A673 (cell line): ENCODE data around the gene ABHD6. TPM values are rescaled to one million over a fixed set of nuclear protein-coding genes. Genes with fewer than 3 reads are reported as not detected.

ENCODE experiments used
- BruUV-seq: library from RNA; stranded (reverse); fragments of 400-500 nt; replicated peaks from 2 replicates; lab custom pipeline; 2021; lab: Mats Ljungman, UMichigan
- CTCF ChIA-PET: fragments of 300-600 bp; sonication (Branson Sonifier 250); formaldehyde crosslinking; loops from one replicate; lab custom pipeline; 2022; ENCODE audit warnings: antibody characterized with exemption; lab: Charles Lee
- POLR2A ChIA-PET: fragments of 300-600 bp; sonication (Branson Sonifier 250); formaldehyde crosslinking; loops from one replicate; lab custom pipeline; 2022; ENCODE audit warnings: antibody characterized with exemption; ENCODE audit not compliant: low non-redundant PET; lab: Charles Lee
- DNase-seq: peaks from one replicate; pipeline ENCODE4 v3.0.0-alpha.2; 2015; ENCODE audit warnings: low spot score
- H3K27ac ChIP-seq: fragments of 200-600 bp; sonication (generic); 2 replicates; pipeline ENCODE4 v1.5.1; 2016; ENCODE audit warnings: mixed run types, low read depth, mild to moderate bottlenecking, mixed read lengths, antibody characterized with exemption, low read length; ENCODE audit not compliant: poor library complexity, severe bottlenecking
- H3K27me3 ChIP-seq: fragments of 200-600 bp; sonication (generic); replicated peaks from 2 replicates; pipeline ENCODE4 v1.6.1; 2017; ENCODE audit warnings: mixed run types, low read depth, mild to moderate bottlenecking, mixed read lengths, antibody characterized with exemption, low read length; ENCODE audit not compliant: insufficient read depth, poor library complexity
- H3K36me3 ChIP-seq: fragments of 200-600 bp; sonication (generic); 2 replicates; pipeline ENCODE4 v1.6.1; 2016; ENCODE audit warnings: mixed run types, mild to moderate bottlenecking, mixed read lengths, antibody characterized with exemption, low read length; ENCODE audit not compliant: insufficient read depth, poor library complexity, severe bottlenecking
- H3K4me1 ChIP-seq: fragments of 200-600 bp; sonication (generic); 2 replicates; pipeline ENCODE4 v1.6.1; 2017; ENCODE audit warnings: mixed run types, mild to moderate bottlenecking, mixed read lengths, antibody characterized with exemption, low read length; ENCODE audit not compliant: insufficient read depth, poor library complexity, severe bottlenecking
- H3K4me3 ChIP-seq: fragments of 200-600 bp; sonication (generic); 2 replicates; pipeline ENCODE4 v1.5.1; 2016; ENCODE audit warnings: low read depth, mixed run types, mild to moderate bottlenecking, mixed read lengths, low read length; ENCODE audit not compliant: poor library complexity, severe bottlenecking
- H3K9me3 ChIP-seq: fragments of 200-600 bp; sonication (generic); 2 replicates; pipeline ENCODE4 v1.6.1; 2016; ENCODE audit warnings: mixed run types, low read depth, mild to moderate bottlenecking, mixed read lengths, antibody characterized with exemption, low read length; ENCODE audit not compliant: poor library complexity, severe bottlenecking
- CTCF ChIP-seq: fragments of 300-800, 200-600 bp; sonication (generic); conservative IDR thresholded peaks from 2 replicates; pipeline ENCODE4 v1.5.1; 2017; ENCODE audit warnings: low read depth, mild to moderate bottlenecking, antibody characterized with exemption, low read length, moderate library complexity, mixed read lengths
- EZH2 ChIP-seq: fragments of 200-600 bp; sonication (generic); IDR thresholded peaks from 2 replicates; pipeline ENCODE4 v1.6.1; 2017; ENCODE audit warnings: borderline replicate concordance, low read depth, mild to moderate bottlenecking, mixed read lengths, antibody characterized with exemption, low read length; ENCODE audit not compliant: poor library complexity, severe bottlenecking
- intact Hi-C: fragments of 100-400 bp; cut with micrococcal nuclease; formaldehyde crosslinking; loops from one replicate; pipeline ENCODE4 v1.10.0; 2022; ENCODE audit not compliant: unreplicated experiment
- total RNA-seq: library from RNA; stranded (reverse); gene quantifications from 2 replicates; pipeline ENCODE4 v1.2.3, GENCODE V29; 2021

Gene ABHD6
- total RNA-seq, 1 experiment from 2014 or later = 155 TPM

GRCh38 chr3:58340594-58341244 lies 103.1 kb downstream of the ABHD6 start:
- no peaks in the 10 kb centered on the region for H3K36me3 ChIP-seq
- no peaks in the 10 kb centered on the region for H3K27me3 ChIP-seq
- H3K4me3 ChIP-seq = no peak overlapping the region
- no peak for TF ChIP-seq EZH2
- no peak for TF ChIP-seq CTCF
- DNase-seq = no peak
- BruUV-seq = no TSS peak
- POLR2A ChIA-PET = no interaction called here
- no peak overlapping the region for H3K27ac ChIP-seq
- CTCF ChIA-PET = no interaction called here
- peaks cover 1% of the 10 kb centered on the region for H3K4me1 ChIP-seq
- intact Hi-C loops = no loop called here
- H3K9me3 ChIP-seq = no peaks in the 10 kb centered on the region

GRCh38 chr3:58341376-58341775 lies 103.8 kb downstream of the ABHD6 start:
- no peak overlapping the region for H3K27ac ChIP-seq
- H3K4me3 ChIP-seq = no peak overlapping the region
- POLR2A ChIA-PET = no interaction called here
- H3K9me3 ChIP-seq = no peaks in the 10 kb centered on the region
- CTCF ChIA-PET = no interaction called here
- no TSS peak for BruUV-seq
- H3K4me1 ChIP-seq = no peaks in the 10 kb centered on the region
- H3K27me3 ChIP-seq = no peaks in the 10 kb centered on the region
- no peaks in the 10 kb centered on the region for H3K36me3 ChIP-seq
- intact Hi-C loops = no loop called here
- TF ChIP-seq EZH2 (no peak), CTCF (no peak)
- DNase-seq = no peak

- no TSS peak for BruUV-seq
- no peak overlapping the region for H3K4me3 ChIP-seq
- TF ChIP-seq CTCF (no peak), EZH2 (no peak)
- ChIA-PET POLR2A (no interaction called here), CTCF (no interaction called here)
- H3K27me3 ChIP-seq = no peaks in the 10 kb centered on the region
- no peak overlapping the region for H3K27ac ChIP-seq
- H3K4me1 ChIP-seq = no peaks in the 10 kb centered on the region
- intact Hi-C loops = no loop called here
- no peak for DNase-seq
- H3K9me3 ChIP-seq = no peaks in the 10 kb centered on the region
- H3K36me3 ChIP-seq = no peaks in the 10 kb centered on the region
These were observed 105.1 kb downstream of the ABHD6 start for GRCh38 chr3:58342676-58343075.

Other genes starting within 250 kb of the ABHD6 start
- 41.2 and 43.7 TPM in 2 replicates for gene FLNB, start 229.4 kb upstream of the ABHD6 start, total RNA-seq
- gene DNASE1L3, start 26.8 kb upstream of the ABHD6 start, total RNA-seq = not detected in 2 replicates
- 17.4 and 18.2 TPM in 2 replicates for gene RPP14, start 68.5 kb downstream of the ABHD6 start, total RNA-seq
- gene HTD2, start 68.7 kb downstream of the ABHD6 start, total RNA-seq = 9.0 and 9.6 TPM in 2 replicates
- 13.2 and 14.2 TPM in 2 replicates for gene PXK, start 95.1 kb downstream of the ABHD6 start, total RNA-seq
- 56.0 and 58.8 TPM in 2 replicates for gene PDHB, start 196.0 kb downstream of the ABHD6 start, total RNA-seq